HepG2 (cell line): Measurements from ENCODE around the gene ACVR2A. TPM values are rescaled to one million over a fixed set of nuclear protein-coding genes. Genes with fewer than 3 reads are reported as not detected.

Source experiments
- CBX2 ChIP-seq, 2 experiments: fragments of 200-600 bp in 1 of 2; sonication (generic); formaldehyde crosslinking in 1 of 2; IDR thresholded peaks; 2 replicates each; pipeline versions ENCODE4 v1.7.0 to v1.8.1; 2018 to 2022; ENCODE audit warnings: low read depth in 2 of 2, low read length in 1 of 2, mild to moderate bottlenecking in 1 of 2, missing genetic modification reagents in 1 of 2
- CCDC6 ChIP-seq: sonication (generic); formaldehyde crosslinking; IDR thresholded peaks from 2 replicates; pipeline ENCODE4 v1.8.1; 2022; ENCODE audit warnings: mild to moderate bottlenecking, missing genetic modification reagents, moderate library complexity
- DRAP1 ChIP-seq: IDR thresholded peaks from 2 replicates; pipeline ENCODE4 v1.6.1; 2016; ENCODE audit warnings: missing genetic modification reagents, missing compliant biosample characterization
- ETS1 ChIP-seq: sonication (generic); formaldehyde crosslinking; IDR thresholded peaks from 2 replicates; pipeline ENCODE4 v1.4.0; 2020; ENCODE audit warnings: missing genetic modification reagents
- HNRNPH1 ChIP-seq: fragments of 200-400 bp; formaldehyde crosslinking; optimal IDR thresholded peaks from 2 replicates; pipeline ENCODE3; 2017; ENCODE audit warnings: mild to moderate bottlenecking, low read depth, low read length
- NR1H2 ChIP-seq: sonication (generic); formaldehyde crosslinking; IDR thresholded peaks from 2 replicates; pipeline ENCODE4 v1.8.1; 2022; ENCODE audit warnings: low read depth, missing genetic modification reagents, borderline replicate concordance
- NRL ChIP-seq: sonication (generic); formaldehyde crosslinking; IDR thresholded peaks from 2 replicates; pipeline ENCODE4 v1.5.0; 2020; ENCODE audit warnings: missing genetic modification reagents, mild to moderate bottlenecking, moderate library complexity, borderline replicate concordance
- PHB2 ChIP-seq: fragments of 450-650 bp; IDR thresholded peaks from 2 replicates; pipeline ENCODE4 v1.6.1; 2018; ENCODE audit not compliant: partially characterized antibody
- RFX3 ChIP-seq: IDR thresholded peaks from 2 replicates; pipeline ENCODE4 v1.6.1; 2016; ENCODE audit warnings: missing biosample characterization, missing genetic modification reagents
- SAP130 ChIP-seq: IDR thresholded peaks from 2 replicates; pipeline ENCODE4 v1.6.1; 2016; ENCODE audit warnings: low read depth
- SMARCE1 ChIP-seq: fragments of 450-650 bp; IDR thresholded peaks from 2 replicates; pipeline ENCODE4 v1.6.1; 2017; ENCODE audit warnings: borderline replicate concordance
- ZBTB44 ChIP-seq: sonication (generic); formaldehyde crosslinking; IDR thresholded peaks from 2 replicates; pipeline ENCODE4 v1.4.0; 2020; ENCODE audit warnings: missing genetic modification reagents
- ZFAT ChIP-seq: sonication (generic); formaldehyde crosslinking; conservative IDR thresholded peaks from 2 replicates; pipeline ENCODE4 v1.8.1; 2023; ENCODE audit warnings: missing genetic modification reagents, inconsistent platforms
- ZIK1 ChIP-seq: sonication (generic); formaldehyde crosslinking; IDR thresholded peaks from 2 replicates; pipeline ENCODE4 v1.5.0; 2020; ENCODE audit warnings: mild to moderate bottlenecking, low read depth, missing genetic modification reagents, borderline replicate concordance
- ZNF3 ChIP-seq: IDR thresholded peaks from 2 replicates; pipeline ENCODE4 v1.7.0; 2017; ENCODE audit warnings: inconsistent platforms
- ZNF446 ChIP-seq: sonication (generic); formaldehyde crosslinking; IDR thresholded peaks from 2 replicates; pipeline ENCODE4 v1.5.0; 2020; ENCODE audit warnings: mild to moderate bottlenecking, missing genetic modification reagents
- ZNF746 ChIP-seq: sonication (generic); formaldehyde crosslinking; IDR thresholded peaks from 2 replicates; pipeline ENCODE4 v1.8.0; 2022; ENCODE audit warnings: mild to moderate bottlenecking, missing genetic modification reagents
- ZSCAN30 ChIP-seq: sonication (generic); formaldehyde crosslinking; IDR thresholded peaks from 2 replicates; pipeline ENCODE4 v1.5.0; 2020; ENCODE audit warnings: mild to moderate bottlenecking, missing genetic modification reagents
- polyA plus RNA-seq, 8 experiments: library from polyadenylated mRNA; depleted of rRNA in 3 of 8; stranded (reverse) in 7 of 8; unstranded in 1 of 8; fragments of >200 nt; fragmentation: Illumina TruSeq in 4 of 8; extraction: Trizol in 4 of 8; gene quantifications; 2 replicates each; pipeline versions ENCODE4 v1.2.1 to v1.2.3, GENCODE V29; 2011 to 2016; ENCODE audit warnings: low read depth in 4 of 8, missing spikeins in 1 of 8, mixed read lengths in 1 of 8; ENCODE audit not compliant: insufficient read depth in 1 of 8
- total RNA-seq, 5 experiments: library from RNA; depleted of rRNA; stranded (reverse); fragments of >200 nt; fragmentation: Illumina TruSeq; extraction: Trizol; gene quantifications; 2 replicates each; pipeline ENCODE4 v1.2.3, GENCODE V29; 2016; ENCODE audit warnings: low read depth in 1 of 5
- TF ChIP-seq, protein P1 (sequence below): sonication (generic); formaldehyde crosslinking; IDR thresholded peaks from 2 replicates; pipeline ENCODE4 v1.4.0; 2020; ENCODE audit warnings: missing genetic modification reagents, borderline replicate concordance

The ACVR2A gene
- total and polyA plus RNA-seq, 2 of the 13 experiments (the other 11 are each of a cell fraction or from before 2014, with no cell fraction given): 8.3 to 18.0 TPM

- TF ChIP-seq CBX2 (IDR thresholded peaks at IDR 0.05; ENCODE audit: low read depth, low read length) (no peak), CBX2 (CRISPR knock-in tag; IDR thresholded peaks at IDR 0.05; ENCODE audit: low read depth) (peak; percentile 48; the same call in 1 of the 2 replicates), HNRNPH1 (no peak), DRAP1 (CRISPR knock-in tag) (peak; percentile 61), ZFAT (CRISPR knock-in tag) (peak; percentile 71; the same call in 1 of the 2 replicates), NR1H2 (CRISPR knock-in tag) (no peak), ZIK1 (CRISPR knock-in tag) (0 out of 2 replicates have a peak, but pooled peaks have one; percentile 18), CCDC6 (CRISPR knock-in tag) (no peak), NRL (CRISPR knock-in tag) (peak; percentile 95; the same call in 1 of the 2 replicates), SAP130 (CRISPR knock-in tag) (peak; percentile 45), ZBTB44 (CRISPR knock-in tag) (no peak), RFX3 (no peak), ZSCAN30 (CRISPR knock-in tag) (no peak), PHB2 (no peak), SMARCE1 (no peak), ZNF446 (peak; percentile 9; the same call in 1 of the 2 replicates), ETS1 (CRISPR knock-in tag) (peak; percentile 93), ZNF3 (0 out of 2 replicates have a peak, but pooled peaks have one; percentile 17), ZNF746 (CRISPR knock-in tag) (0 out of 2 replicates have a peak, but pooled peaks have one; percentile 4)
- TF ChIP-seq, protein P1, sequence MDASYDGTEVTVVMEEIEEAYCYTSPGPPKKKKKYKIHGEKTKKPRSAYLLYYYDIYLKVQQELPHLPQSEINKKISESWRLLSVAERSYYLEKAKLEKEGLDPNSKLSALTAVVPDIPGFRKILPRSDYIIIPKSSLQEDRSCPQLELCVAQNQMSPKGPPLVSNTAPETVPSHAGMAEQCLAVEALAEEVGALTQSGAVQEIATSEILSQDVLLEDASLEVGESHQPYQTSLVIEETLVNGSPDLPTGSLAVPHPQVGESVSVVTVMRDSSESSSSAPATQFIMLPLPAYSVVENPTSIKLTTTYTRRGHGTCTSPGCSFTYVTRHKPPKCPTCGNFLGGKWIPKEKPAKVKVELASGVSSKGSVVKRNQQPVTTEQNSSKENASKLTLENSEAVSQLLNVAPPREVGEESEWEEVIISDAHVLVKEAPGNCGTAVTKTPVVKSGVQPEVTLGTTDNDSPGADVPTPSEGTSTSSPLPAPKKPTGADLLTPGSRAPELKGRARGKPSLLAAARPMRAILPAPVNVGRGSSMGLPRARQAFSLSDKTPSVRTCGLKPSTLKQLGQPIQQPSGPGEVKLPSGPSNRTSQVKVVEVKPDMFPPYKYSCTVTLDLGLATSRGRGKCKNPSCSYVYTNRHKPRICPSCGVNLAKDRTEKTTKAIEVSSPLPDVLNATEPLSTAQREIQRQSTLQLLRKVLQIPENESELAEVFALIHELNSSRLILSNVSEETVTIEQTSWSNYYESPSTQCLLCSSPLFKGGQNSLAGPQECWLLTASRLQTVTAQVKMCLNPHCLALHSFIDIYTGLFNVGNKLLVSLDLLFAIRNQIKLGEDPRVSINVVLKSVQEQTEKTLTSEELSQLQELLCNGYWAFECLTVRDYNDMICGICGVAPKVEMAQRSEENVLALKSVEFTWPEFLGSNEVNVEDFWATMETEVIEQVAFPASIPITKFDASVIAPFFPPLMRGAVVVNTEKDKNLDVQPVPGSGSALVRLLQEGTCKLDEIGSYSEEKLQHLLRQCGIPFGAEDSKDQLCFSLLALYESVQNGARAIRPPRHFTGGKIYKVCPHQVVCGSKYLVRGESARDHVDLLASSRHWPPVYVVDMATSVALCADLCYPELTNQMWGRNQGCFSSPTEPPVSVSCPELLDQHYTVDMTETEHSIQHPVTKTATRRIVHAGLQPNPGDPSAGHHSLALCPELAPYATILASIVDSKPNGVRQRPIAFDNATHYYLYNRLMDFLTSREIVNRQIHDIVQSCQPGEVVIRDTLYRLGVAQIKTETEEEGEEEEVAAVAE (CRISPR knock-in tag): 0 out of 2 replicates have a peak, but pooled peaks have one; percentile 26
These were observed 749 bp upstream of the ACVR2A start (continued) for GRCh38 chr2:147843864-147844696.
